Osteoblast (primary cell): ENCODE results near the gene TCF7L1. TPM values are rescaled to one million over a fixed set of nuclear protein-coding genes. Genes with fewer than 3 reads are reported as not detected.

Experiments used
- DNase-seq: peaks from one replicate; pipeline ENCODE4 v3.0.0; 2011; ENCODE audit warnings: low spot score, mixed read lengths; ENCODE audit not compliant: insufficient read length; ENCODE audit errors: missing footprints
- H2AFZ ChIP-seq: 2 replicates; pipeline ENCODE4 v1.6.0; 2011; ENCODE audit warnings: mild to moderate bottlenecking, low read length
- H3K27ac ChIP-seq: 2 replicates; pipeline ENCODE4 v1.5.1; 2011; ENCODE audit warnings: mild to moderate bottlenecking, low read depth, low read length, moderate library complexity
- H3K27me3 ChIP-seq: 2 replicates; pipeline ENCODE4 v1.6.0; 2012; ENCODE audit warnings: mild to moderate bottlenecking, control low read depth, inconsistent platforms, low read length, moderate library complexity; ENCODE audit not compliant: insufficient read depth
- H3K36me3 ChIP-seq: 2 replicates; pipeline ENCODE4 v1.5.1; 2011; ENCODE audit warnings: mild to moderate bottlenecking, low read length, control low read depth, moderate library complexity; ENCODE audit not compliant: insufficient read depth
- H3K4me1 ChIP-seq: 2 replicates; pipeline ENCODE4 v1.5.1; 2011; ENCODE audit warnings: mild to moderate bottlenecking, low read length, control low read depth, moderate library complexity; ENCODE audit not compliant: insufficient read depth
- H3K4me2 ChIP-seq: 2 replicates; pipeline ENCODE4 v1.6.0; 2011; ENCODE audit warnings: mild to moderate bottlenecking, low read length; ENCODE audit not compliant: insufficient read depth
- H3K4me3 ChIP-seq: fragments of 200-600 bp; sonication (generic); 3 replicates; pipeline ENCODE4 v1.5.1; 2012; ENCODE audit warnings: mild to moderate bottlenecking, low read length, inconsistent platforms; ENCODE audit not compliant: insufficient read depth
- H3K79me2 ChIP-seq: 2 replicates; pipeline ENCODE4 v1.6.0; 2012; ENCODE audit warnings: mild to moderate bottlenecking, low read length, control low read depth, inconsistent platforms; ENCODE audit not compliant: insufficient read depth
- H3K9me3 ChIP-seq: 2 replicates; pipeline ENCODE4 v1.5.1; 2011; ENCODE audit warnings: low read depth, low read length, control low read depth
- H4K20me1 ChIP-seq: 2 replicates; pipeline ENCODE4 v1.6.0; 2012; ENCODE audit warnings: mild to moderate bottlenecking, low read length, control low read depth; ENCODE audit not compliant: insufficient read depth
- CTCF ChIP-seq: IDR thresholded peaks from 2 replicates; pipeline ENCODE4 v1.5.1; 2011; ENCODE audit warnings: mild to moderate bottlenecking, low read depth, low read length, moderate library complexity; ENCODE audit errors: extremely low read depth
- total RNA-seq: library from RNA; depleted of rRNA; stranded (reverse); fragments of >200 nt; gene quantifications from 2 replicates; pipeline ENCODE4 v1.2.3, GENCODE V29; 2012

Gene TCF7L1
- total RNA-seq, 1 donor = 2.5 TPM

GRCh38 chr2:85175369-85176299 lies 42.4 kb downstream of the TCF7L1 start:
- Histone ChIP-seq H2AFZ (no peak overlapping the region), H3K27me3 (no peaks in the 10 kb centered on the region), H4K20me1 (peaks cover 35% of the 10 kb centered on the region), H3K4me3 (no peak overlapping the region), H3K9me3 (peaks cover 2% of the 10 kb centered on the region), H3K79me2 (peaks cover 52% of the 10 kb centered on the region), H3K4me1 (peaks cover 11% of the 10 kb centered on the region), H3K27ac (peak overlapping the region; percentile 8), H3K4me2 (peak overlapping the region; percentile 6), H3K36me3 (no peaks in the 10 kb centered on the region)
- TF ChIP-seq CTCF = no peak
- DNase-seq = peak; percentile 91

GRCh38 chr2:85177031-85177824 lies 44.0 kb downstream of the TCF7L1 start:
- H3K27ac ChIP-seq = no peak overlapping the region
- no peaks in the 10 kb centered on the region for H3K36me3 ChIP-seq
- no peaks in the 10 kb centered on the region for H3K9me3 ChIP-seq
- H3K79me2 ChIP-seq = peaks cover 62% of the 10 kb centered on the region
- H3K4me1 ChIP-seq = peaks cover 20% of the 10 kb centered on the region
- H3K4me2 ChIP-seq = no peak overlapping the region
- no peak overlapping the region for H2AFZ ChIP-seq
- DNase-seq = no peak
- no peak overlapping the region for H3K4me3 ChIP-seq
- H3K27me3 ChIP-seq = no peaks in the 10 kb centered on the region
- H4K20me1 ChIP-seq = peaks cover 50% of the 10 kb centered on the region
- no peak for TF ChIP-seq CTCF

- Histone ChIP-seq H3K27me3 (no peaks in the 10 kb centered on the region), H3K36me3 (no peaks in the 10 kb centered on the region), H2AFZ (no peak overlapping the region), H3K79me2 (peaks cover 59% of the 10 kb centered on the region), H3K27ac (no peak overlapping the region), H3K4me2 (no peak overlapping the region), H3K4me3 (no peak overlapping the region), H3K4me1 (peaks cover 27% of the 10 kb centered on the region), H3K9me3 (no peaks in the 10 kb centered on the region), H4K20me1 (peaks cover 59% of the 10 kb centered on the region)
- TF ChIP-seq CTCF = no peak
- DNase-seq = peak; percentile 44
These were observed 45.0 kb downstream of the TCF7L1 start for GRCh38 chr2:85178154-85178553.

- H3K79me2 ChIP-seq = peaks cover 57% of the 10 kb centered on the region
- H3K27me3 ChIP-seq = no peaks in the 10 kb centered on the region
- TF ChIP-seq CTCF = no peak
- H4K20me1 ChIP-seq = peaks cover 65% of the 10 kb centered on the region
- H3K36me3 ChIP-seq = no peaks in the 10 kb centered on the region
- no peak overlapping the region for H3K4me3 ChIP-seq
- peaks cover 32% of the 10 kb centered on the region for H3K4me1 ChIP-seq
- H3K4me2 ChIP-seq = no peak overlapping the region
- no peaks in the 10 kb centered on the region for H3K9me3 ChIP-seq
- peak; percentile 56 for DNase-seq
- H2AFZ ChIP-seq = no peak overlapping the region
- H3K27ac ChIP-seq = no peak overlapping the region
These were observed 45.8 kb downstream of the TCF7L1 start for GRCh38 chr2:85178980-85179411.
